ENCODE measurements around the gene ELMO3.

ELMO3 gene

GRCh38 chr16:67244387-67245185 lies 45.7 kb downstream of the ELMO3 start:
- DNase-seq = peak; percentile 76 to 78

DNA sequence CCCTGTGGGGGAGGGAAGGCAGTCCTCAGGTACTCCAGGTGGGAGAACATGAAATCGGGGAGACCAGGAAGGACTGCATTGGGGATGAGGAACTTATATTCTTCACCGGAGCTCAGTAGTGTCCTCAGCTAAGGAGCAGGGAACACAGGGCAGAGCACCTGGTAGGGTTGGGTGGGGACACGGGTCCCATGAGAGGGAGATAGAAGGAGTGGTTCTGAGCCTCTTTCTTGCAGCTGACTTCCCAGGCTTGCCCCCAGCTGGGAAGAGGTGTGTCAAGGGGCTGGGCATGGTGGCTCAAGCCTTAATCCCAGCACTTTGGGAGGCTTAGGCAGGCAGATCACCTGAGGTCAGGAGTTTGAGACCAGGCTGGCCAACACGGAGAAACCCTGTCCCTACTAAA lies 46.3 kb downstream of the ELMO3 start:
- DNase-seq = no peak

DNA sequence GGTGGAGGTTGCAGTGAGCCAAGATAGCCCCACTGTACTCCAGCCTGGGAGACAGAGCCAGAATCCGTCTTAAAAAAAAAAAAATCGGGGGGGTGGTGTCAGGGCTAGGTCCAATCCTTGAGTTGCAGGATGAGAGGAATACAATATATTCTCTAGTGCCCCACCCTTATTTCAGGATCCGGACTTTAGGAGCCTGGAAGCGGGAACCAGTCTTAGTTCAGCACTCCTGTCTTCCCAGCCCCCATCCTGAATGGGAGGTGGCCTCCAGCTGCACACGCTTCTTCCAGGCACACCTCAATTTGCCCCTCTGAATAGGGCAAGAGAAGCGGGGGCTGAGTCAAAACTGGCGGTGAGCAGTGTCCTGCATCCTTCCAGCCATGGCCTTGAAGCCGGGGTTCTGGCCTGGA lies 46.7 kb downstream of the ELMO3 start:
- no peak for DNase-seq

DNA sequence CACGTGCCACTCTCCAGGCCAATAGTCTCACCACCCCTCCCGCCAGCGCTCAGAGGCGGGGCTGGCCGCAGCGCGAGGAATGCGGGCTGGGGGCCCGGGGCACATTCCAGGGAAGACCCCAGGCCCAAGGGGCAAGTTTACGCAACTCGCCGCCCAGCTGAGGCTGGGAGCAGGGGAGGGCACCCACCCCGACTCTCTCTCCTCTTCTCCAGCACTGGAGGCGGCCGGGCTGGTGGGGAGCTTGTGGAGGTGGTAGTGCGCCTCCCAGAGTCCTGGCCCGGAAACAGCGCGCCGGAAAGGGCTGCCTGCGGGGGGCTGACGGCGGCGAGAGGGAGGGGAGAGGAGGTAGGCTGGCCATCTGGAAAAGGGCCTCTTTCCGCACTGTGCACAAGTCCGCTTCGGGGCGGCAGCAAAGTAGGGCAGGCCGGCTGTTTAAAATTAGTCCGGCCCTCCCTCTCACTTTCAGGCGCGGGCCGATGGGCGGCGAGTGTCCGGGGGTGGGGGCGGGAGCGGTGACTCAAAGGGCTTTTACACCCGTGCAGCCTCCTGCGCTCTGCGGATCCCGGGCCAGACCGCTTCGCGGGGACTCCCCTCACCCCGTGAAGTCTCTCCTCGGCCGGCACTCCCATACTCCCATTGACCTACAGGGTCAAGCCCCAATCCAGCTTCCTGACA lies 47.3 kb downstream of the ELMO3 start:
- peak; percentile 51 to 68 for DNase-seq

- peak in 1 of 2 donors; percentile 29 for DNase-seq
These were observed 47.8 kb downstream of the ELMO3 start for GRCh38 chr16:67246756-67247191.

GRCh38 chr16:67247192-67248072 lies 48.5 kb downstream of the ELMO3 start, which contains the start of gene FHOD1:
Gene FHOD1 (minus strand): TSS chr16:67247481. CDS start chr16:67247410, 71 bp downstream.
- DNase-seq = peak; percentile 97 to 100

GRCh38 chr16:67248073-67248400 lies 49.1 kb downstream of the ELMO3 start:
- no peak for DNase-seq

DNA sequence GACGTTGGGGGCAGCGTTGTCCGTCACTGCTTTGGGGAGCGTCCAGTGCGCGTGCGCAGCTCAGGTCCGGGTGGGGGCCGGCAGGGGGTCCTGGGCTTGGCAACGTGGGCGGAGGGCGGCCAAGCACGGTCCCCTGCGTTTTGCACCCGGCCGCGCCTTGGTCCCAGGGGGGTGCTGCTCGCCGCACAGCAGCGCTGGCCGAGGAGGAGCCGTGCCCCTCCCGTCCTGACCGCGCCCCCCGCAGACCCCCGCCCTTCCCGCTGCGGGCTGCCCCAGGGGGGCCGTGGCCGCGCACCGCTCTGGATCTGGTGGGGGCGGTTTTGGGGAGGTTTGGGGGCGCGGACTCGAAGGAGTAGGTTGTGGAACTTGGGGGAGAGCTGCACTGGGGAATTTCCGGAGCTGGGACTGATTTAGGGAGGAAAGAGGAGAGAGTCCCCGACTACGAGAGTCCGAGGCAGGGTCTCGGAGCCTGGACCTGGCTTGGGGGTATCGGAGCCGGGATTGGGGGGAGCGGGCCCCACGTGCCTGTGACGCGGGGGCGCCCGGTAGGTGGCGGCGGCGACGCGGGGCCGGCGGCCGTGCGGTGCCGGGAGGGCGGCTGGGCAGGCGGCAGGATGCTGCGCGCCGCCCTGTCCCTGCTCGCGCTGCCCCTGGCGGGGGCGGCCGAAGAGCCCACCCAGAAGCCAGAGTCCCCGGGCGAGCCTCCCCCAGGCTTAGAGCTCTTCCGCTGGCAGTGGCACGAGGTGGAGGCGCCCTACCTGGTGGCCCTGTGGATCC lies 49.7 kb downstream of the ELMO3 start, which contains the start of gene SLC9A5:
Gene SLC9A5 (plus strand): TSS at position 579 of the 777 bp plus-strand sequence. CDS start 36 bp downstream, at position 615.
- peak; percentile 39 to 54 for DNase-seq

- no peak for DNase-seq
These were observed 50.5 kb downstream of the ELMO3 start for GRCh38 chr16:67249178-67250044.

- DNase-seq = no peak
These were observed 51.1 kb downstream of the ELMO3 start for GRCh38 chr16:67250045-67250327.

GRCh38 chr16:67252609-67253497 lies 53.9 kb downstream of the ELMO3 start:
- DNase-seq = no peak

Measured in stimulated activated CD4-positive, alpha-beta T cell treated with anti-CD3 and anti-CD28 coated beads, Interleukin-2, amount 100 ng/mL, for 24 hours (primary cell).